Measurements from ENCODE around the gene KAZN.

The KAZN gene

DNA sequence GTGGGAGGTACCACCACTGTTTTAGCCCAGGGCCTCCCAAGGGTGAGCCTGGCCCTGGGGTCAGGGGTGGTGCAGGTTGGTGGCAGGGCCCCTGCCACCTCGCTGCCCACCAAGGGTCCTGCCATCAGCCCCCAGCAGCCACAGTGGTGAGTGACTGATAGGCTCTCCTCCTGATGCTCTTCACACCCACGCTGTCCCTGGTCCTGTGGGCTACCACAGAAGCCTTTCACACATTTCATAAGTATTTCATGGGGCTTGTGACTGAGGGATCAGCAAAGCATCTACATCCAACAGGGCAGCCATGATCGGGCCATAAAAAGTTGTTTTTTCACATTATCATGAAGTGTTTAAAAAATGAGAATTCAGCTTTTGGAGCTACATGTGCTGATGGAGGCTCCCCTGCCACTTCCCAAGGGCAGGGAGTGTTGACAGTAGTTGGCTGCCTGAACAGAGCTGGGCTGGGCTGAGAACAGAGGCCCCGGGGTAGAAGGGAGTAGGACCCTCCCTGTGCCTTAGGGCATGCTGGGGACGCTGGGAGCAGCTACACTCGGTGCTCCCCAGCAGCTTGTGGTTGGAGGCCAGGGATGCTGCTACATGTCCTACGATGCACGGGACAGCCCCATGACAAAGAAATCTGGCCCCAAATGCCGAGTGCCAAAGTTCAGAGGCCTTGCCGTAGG lies 482.0 kb downstream of the KAZN start:
- no peak for DNase-seq

- DNase-seq: no peak
Observed at GRCh38 chr1:15081102-15081501, 482.6 kb downstream of the KAZN start.

GRCh38 chr1:15083578-15083977 lies 485.1 kb downstream of the KAZN start:
- DNase-seq: no peak

DNA sequence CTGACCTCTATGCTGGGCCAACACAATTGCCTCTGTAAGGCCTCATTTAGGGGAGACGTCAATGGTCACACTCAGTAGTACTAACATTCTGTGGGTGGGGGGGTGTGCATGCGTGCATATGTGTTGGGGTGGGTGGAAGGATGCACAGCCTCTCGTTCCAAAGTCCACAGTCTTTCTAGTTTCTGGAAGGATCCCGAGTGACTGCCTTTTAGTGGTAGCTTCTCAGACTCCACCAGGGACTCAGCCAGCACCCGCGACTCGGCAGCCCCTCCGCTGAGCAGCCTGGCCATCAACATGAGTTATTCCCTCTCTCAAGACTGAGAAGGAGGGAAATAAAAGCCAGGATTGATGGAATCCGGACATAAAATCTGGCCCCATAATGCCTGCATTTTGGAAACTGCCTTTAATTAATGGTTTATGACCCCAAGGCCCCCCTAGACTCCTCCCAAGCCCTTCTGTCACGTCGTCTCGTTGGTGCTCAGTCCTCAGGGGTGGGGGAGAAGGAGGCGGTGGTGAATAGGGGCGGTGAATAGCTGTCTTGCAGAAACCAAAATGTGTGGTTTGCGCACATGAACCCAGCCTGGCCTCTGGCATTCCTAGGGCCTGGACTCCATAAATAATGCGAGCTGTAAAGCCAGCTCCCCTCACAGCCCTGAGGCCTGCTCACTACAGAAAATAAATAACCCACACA lies 489.9 kb downstream of the KAZN start:
- no peak for DNase-seq

DNA sequence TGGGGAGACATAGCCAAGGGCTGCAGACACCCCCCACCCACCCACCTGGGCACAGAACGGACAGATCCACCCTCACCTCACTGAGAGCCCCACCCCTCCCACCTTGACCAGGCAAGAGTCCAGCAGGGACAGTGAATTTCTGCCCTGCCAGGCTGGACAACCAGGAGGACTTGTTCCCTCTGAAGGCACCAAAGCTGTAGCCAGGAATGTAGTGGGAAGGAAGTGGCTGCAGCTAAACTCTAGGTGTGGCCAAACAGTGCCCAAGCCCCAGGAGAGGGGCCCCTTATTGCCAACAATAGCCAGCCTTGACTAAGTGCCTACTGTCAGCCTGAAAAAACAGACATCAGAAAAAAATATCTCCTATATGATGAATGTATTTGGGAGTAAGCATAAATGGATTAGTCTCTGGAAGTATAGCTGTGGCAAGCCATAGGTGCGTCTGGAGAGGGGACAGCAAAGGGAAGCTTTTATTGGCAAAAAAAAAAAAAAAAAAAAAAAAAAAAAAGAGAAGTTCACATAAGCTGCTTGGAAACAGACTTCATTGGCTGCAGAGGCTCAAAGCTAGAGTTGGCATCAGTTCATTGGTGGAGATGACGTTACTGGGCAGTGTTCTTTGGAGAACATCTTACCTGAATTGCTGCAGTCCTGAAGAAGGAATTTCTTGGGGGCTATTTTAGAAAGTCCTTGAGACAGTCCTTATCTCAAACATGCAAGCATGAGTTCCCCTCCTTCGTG lies 490.9 kb downstream of the KAZN start:
- DNase-seq: no peak

GRCh38 chr1:15090373-15090772 lies 491.9 kb downstream of the KAZN start:
- DNase-seq: no peak

GRCh38 chr1:15094056-15094455 lies 495.6 kb downstream of the KAZN start:
- DNase-seq: no peak

DNA sequence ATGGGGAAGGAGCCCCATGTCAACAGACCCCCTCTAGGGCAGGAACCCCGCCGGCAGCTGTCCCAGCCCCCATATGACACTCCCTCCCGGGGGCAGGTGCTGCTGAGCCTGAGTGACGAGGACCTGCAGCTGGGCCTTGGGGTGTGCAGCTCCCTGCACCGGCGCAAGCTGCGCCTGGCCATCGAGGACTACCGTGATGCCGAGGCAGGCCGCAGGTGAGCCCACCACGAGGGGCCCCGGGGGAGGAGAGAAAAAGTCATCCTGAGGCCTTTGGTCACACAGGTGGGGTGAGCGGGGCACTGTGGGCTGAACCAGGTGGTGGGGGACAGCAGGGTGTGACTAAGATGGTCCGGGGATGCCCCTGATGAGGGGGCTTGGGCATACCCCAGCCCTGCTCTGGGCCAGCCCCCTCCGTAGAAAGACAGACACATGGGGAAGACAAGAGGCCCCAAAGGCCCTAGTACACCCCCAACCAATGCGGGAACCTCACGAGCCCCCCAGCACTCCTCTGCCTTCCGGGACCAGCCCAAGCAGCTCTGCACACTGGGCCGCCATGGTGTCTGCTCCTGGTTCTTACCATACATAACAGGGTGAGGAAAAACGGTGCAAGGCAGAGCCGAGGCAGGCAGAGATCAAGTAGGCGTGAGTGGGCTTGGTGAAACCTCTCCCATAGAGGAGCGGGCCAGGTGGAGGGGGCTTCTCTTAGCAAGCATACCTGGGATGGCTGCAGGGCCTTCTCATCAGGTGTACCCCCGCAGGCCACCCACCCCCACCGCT lies 496.4 kb downstream of the KAZN start:
- DNase-seq: no peak

GRCh38 chr1:15095496-15095875 lies 497.0 kb downstream of the KAZN start:
- DNase-seq: no peak

- no peak for DNase-seq
Observed at GRCh38 chr1:15096293-15096692, 497.8 kb downstream of the KAZN start.

DNA sequence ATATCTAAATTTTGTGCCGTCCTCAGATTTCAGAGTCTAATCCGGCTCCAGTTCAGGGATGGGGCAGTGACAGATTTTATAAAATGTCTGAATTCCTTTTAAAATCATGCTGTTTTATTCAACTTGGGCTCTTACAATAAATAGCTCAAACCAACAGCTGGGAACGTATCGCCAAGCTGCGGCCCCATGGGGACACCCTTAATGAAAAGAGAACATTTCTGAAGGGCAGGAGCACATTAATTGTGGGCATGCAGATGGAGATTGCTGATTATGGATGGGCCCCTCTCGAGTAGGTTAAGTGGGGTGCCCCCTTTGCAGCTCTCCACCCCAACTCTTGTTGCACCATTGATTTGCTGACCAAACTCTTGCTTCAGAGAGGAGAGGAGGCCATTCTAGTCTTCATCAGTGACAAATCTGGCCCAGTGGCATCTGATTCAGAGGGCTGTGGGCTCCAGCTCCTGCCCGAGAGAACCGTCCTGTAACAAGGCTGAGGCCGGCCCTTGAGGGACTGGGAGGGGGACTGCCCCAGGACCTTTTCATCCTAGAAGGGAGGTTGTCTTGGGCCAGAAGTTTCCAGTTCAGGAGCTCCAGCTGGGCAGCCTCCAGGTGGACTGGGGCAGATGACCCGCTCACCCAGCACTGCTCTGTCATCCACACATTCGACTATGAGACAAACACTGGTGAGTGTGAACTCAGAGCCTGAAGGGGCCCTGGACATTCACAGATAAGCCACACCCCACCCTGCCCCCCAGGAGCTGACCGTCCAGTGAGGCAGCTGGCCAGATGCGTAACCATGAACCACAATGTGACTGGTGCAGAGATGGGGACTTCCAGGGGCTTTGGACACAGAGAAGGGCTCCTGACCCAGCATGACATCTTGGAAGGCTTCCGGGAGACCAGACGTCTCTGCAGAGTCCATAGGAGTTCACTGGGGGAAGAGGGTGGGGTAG lies 500.0 kb downstream of the KAZN start:
- no peak for DNase-seq

- DNase-seq: no peak
Observed at GRCh38 chr1:15099441-15100120, 501.1 kb downstream of the KAZN start.

DNA sequence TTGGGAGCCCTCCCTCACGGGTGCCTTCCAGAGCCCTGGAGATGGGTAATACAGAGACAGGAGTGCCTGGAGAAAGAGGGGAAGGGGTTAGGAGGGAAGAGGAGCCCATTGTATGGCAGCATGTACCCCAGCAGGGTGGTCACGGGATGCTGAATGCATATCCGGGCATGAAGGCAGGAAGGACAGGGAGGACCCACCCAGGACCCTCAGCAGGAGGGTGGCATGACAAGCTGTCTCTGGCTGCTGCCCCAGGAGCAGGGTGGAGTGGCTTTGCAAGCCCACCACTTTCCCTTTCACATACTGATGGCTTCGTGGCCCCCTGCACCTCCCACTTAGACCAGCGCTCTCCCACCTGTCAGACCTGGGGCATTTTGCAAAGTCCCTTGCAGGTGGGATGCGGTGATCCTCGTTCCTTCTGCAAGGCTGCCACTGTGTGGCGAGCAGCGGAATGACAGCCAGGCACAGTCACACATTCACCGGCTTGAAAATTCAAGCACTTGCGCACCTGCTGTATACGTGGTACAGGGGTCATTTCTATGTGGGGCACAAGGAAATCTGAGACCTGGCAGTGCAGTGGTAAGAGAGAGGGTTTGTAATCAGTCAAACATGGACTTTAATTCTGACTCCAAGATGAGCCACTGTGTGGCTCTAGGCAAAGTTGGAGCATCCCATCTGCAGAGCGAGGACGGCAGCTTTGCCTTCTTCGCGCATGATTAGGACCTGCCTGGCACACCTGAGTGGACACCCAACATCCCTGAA lies 501.8 kb downstream of the KAZN start:
- DNase-seq: peak; percentile 19

DNA sequence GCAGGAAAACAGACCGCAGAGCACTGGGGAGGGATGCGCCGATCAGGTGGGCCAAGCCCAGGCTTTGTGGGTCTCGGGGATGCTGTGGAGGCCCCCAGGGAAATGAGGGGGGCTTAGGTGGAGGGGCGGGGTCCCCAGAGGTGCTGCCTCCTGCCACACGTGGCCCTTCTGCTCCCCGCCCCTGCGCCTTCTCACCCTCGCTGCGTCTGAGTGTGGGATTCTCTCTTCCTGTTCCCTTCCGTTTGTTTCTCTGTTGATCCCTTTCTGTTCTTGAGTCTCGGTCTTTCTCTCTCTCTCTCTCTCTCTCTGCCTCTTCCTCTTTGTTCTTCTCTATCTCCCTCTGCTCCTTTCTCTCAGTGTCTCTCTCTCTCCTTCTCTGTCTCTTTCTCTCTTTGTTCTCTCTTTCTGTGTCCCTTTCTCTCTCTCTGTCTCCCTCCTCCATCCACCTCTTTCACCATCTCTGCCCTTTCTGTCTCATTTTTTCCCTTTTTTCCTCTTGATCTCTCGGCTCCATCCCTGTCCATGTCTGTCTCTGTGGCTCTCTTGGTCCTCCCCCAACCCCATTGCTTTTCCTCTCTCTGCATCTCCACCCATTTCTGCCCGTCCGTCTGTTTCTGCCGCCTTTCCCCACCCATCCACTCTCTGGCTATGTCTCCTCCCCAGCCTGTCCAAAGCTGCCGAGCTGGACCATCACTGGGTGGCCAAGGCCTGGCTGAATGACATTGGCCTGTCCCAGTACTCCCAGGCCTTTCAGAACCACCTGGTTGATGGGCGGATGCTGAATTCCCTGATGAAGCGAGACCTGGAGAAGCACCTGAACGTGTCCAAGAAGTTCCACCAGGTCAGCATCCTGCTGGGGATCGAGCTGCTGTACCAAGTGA lies 502.6 kb downstream of the KAZN start:
- no peak for DNase-seq

DNA sequence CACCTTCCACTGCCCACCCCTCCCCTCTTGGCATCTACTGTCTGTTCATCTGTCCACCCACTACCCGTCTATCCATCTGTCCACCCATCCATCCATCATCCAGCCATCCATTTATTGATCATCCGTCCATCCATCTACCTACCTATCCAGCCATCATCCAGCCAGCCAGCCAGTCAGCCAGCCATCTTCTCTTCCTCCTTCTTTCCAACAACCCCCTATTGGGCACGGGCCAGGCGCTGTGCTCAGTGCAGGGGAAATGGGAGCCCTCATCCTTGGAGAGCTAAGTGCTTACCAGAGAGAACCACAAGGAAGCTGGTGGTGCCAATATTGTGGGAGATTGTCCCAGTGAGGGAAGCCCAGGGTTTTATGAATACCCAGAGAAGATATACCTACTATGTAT lies 503.3 kb downstream of the KAZN start:
- DNase-seq: no peak

- DNase-seq: no peak
Observed at GRCh38 chr1:15102646-15103045, 504.2 kb downstream of the KAZN start.

DNA sequence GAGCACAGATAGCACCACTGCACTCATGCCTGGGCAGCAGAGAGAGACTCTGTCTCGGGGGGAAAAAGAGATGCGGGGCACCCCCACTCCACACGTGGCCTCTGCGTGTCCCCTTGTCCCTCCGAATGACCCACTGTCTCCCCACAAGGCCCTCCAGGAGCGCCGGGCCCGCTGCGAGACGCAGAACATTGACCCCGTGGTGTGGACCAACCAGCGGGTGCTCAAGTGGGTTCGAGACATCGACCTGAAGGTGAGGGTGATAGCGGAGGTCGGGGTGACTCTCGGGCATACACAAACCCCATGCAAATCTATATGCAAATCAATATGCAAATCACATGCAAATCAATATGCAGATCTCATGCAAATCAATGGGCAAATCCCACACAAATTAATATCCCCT lies 504.7 kb downstream of the KAZN start:
- DNase-seq: no peak

GRCh38 chr1:15103906-15104305 lies 505.4 kb downstream of the KAZN start:
- DNase-seq: no peak

- DNase-seq: no peak
Observed at GRCh38 chr1:15104768-15105167, 506.3 kb downstream of the KAZN start.

DNA sequence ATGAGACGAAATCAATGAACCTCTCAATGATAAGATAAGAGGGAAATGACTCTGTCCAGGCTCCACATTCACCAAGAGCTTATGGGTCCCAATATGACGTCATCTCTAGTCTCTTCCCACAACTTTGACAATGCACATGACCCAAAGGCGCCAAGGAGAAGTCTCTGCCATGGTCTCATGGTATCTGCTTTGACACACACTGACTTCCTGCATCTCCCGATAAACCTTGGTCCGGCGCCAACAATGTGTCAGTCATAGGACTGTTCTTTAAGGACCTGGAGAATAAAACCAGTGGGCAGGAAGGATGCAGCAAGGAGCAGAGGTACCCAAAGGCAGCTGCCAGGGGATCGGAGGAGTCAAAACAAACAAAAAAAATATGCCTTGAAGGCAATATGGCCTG lies 508.1 kb downstream of the KAZN start:
- no peak for DNase-seq

Data from activated T-cell treated with anti-CD3 and anti-CD28 coated beads for 4 hours (primary cell).